ENCODE measurements around the gene CRNN.

DNA sequence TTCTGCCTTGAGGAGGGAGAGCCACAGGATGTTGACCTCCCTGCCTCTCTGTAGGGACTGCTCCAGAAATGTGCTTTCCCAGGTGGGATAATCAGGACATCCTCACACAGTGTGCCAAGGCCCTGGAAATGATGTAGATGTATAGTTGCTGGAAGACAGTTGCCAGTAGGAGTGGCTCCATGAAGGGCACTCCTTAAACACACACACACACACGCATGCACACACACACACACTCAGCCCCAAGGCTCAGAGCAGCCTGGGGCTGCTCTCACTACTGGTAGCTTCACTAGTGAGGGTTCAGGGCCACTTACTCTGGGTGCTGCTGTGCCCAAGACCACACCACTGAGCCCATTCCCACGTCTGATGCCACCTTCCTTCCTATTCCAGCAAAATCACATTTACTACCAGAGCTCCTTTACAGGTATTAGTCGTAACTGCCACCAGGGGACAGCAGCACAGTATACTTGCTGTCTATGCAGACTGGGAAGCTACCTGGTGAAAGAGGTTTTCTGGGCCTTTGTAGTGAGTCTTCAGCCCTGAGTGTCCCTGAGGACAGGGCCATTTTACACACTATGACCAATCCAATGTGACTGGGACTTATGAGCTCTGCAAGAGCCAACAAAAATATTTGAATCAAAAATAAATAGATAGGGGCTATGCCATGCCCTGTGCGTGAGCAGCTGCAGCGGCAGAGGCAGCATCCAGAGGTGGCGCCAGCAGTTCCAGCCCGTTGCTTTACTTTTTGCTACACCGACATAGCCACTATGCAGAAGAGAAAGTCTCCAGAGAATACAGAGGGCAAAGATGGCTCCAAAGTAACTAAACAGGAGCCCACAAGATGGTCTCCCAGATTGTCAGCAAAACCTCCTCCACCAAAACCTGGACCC, 15.0 kb downstream of the CRNN start:
- TF ChIP-seq, protein P1, sequence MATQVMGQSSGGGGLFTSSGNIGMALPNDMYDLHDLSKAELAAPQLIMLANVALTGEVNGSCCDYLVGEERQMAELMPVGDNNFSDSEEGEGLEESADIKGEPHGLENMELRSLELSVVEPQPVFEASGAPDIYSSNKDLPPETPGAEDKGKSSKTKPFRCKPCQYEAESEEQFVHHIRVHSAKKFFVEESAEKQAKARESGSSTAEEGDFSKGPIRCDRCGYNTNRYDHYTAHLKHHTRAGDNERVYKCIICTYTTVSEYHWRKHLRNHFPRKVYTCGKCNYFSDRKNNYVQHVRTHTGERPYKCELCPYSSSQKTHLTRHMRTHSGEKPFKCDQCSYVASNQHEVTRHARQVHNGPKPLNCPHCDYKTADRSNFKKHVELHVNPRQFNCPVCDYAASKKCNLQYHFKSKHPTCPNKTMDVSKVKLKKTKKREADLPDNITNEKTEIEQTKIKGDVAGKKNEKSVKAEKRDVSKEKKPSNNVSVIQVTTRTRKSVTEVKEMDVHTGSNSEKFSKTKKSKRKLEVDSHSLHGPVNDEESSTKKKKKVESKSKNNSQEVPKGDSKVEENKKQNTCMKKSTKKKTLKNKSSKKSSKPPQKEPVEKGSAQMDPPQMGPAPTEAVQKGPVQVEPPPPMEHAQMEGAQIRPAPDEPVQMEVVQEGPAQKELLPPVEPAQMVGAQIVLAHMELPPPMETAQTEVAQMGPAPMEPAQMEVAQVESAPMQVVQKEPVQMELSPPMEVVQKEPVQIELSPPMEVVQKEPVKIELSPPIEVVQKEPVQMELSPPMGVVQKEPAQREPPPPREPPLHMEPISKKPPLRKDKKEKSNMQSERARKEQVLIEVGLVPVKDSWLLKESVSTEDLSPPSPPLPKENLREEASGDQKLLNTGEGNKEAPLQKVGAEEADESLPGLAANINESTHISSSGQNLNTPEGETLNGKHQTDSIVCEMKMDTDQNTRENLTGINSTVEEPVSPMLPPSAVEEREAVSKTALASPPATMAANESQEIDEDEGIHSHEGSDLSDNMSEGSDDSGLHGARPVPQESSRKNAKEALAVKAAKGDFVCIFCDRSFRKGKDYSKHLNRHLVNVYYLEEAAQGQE (IDR thresholded peaks at IDR 0.05; ENCODE audit: borderline replicate concordance), result no peak
- no peak for TF ChIP-seq SMC3 (conservative IDR thresholded peaks at IDR 0.05; ENCODE audit: poor library complexity)

Measured in neural cell (in vitro differentiated cells).